Smooth muscle cell (in vitro differentiated cells): ENCODE data around the gene PRR20G. TPM values are rescaled to one million over a fixed set of nuclear protein-coding genes. Genes with fewer than 3 reads are reported as not detected.

Source experiments
- DNase-seq: peaks from one replicate; lab custom pipeline; 2025; ENCODE audit not compliant: unreplicated experiment; lab: John Stamatoyannopoulos, UW
- H2AFZ ChIP-seq: fragments of 200-600 bp; sonication (generic); 2 replicates; pipeline ENCODE4 v1.6.0; 2016; ENCODE audit warnings: antibody characterized with exemption, low read depth, mild to moderate bottlenecking
- H3F3A ChIP-seq: fragments of 200-600 bp; sonication (generic); 2 replicates; pipeline ENCODE4 v1.6.0; 2017; ENCODE audit warnings: antibody characterized with exemption, low read depth
- H3K27ac ChIP-seq: fragments of 200-600 bp; sonication (generic); 2 replicates; pipeline ENCODE4 v1.5.1; 2016; ENCODE audit warnings: low read depth, mild to moderate bottlenecking
- H3K27me3 ChIP-seq: fragments of 200-600 bp; sonication (generic); 2 replicates; pipeline ENCODE4 v1.6.1; 2016; ENCODE audit warnings: low read depth, mild to moderate bottlenecking
- H3K36me3 ChIP-seq: fragments of 200-600 bp; sonication (generic); 2 replicates; pipeline ENCODE4 v1.5.1; 2016; ENCODE audit warnings: low read depth
- H3K4me1 ChIP-seq: fragments of 200-600 bp; sonication (generic); 2 replicates; pipeline ENCODE4 v1.5.1; 2016; ENCODE audit warnings: low read depth
- H3K4me2 ChIP-seq: fragments of 200-600 bp; sonication (generic); 2 replicates; pipeline ENCODE4 v1.6.0; 2016; ENCODE audit warnings: mild to moderate bottlenecking
- H3K4me3 ChIP-seq: fragments of 200-600 bp; sonication (generic); 2 replicates; pipeline ENCODE4 v1.5.1; 2016; ENCODE audit warnings: mild to moderate bottlenecking
- H3K79me2 ChIP-seq: fragments of 200-600 bp; sonication (generic); 2 replicates; pipeline ENCODE4 v1.6.0; 2016; ENCODE audit warnings: low read depth, mild to moderate bottlenecking
- H3K9ac ChIP-seq: fragments of 200-600 bp; sonication (generic); 2 replicates; pipeline ENCODE4 v1.6.0; 2016; ENCODE audit warnings: low read depth
- H3K9me3 ChIP-seq: fragments of 200-600 bp; sonication (generic); replicated peaks from 2 replicates; pipeline ENCODE4 v1.5.1; 2016; ENCODE audit warnings: low read depth
- H4K20me1 ChIP-seq: fragments of 200-600 bp; sonication (generic); 2 replicates; pipeline ENCODE4 v1.6.0; 2016; ENCODE audit warnings: low read depth
- CTCF ChIP-seq: fragments of 200-600 bp; sonication (generic); IDR thresholded peaks from 2 replicates; pipeline ENCODE4 v1.5.1; 2017; ENCODE audit warnings: borderline replicate concordance, mild to moderate bottlenecking, antibody characterized with exemption; ENCODE audit not compliant: insufficient read depth, poor library complexity, severe bottlenecking
- WGBS: methylation state at CpG from one replicate; pipeline ENCODE4 v1.1.7; 2016; ENCODE audit warnings: low lambda C conversion rate; 5-methylcytosine and 5-hydroxymethylcytosine counted together
- polyA plus RNA-seq: library from polyadenylated mRNA; unstranded; fragments of >200 nt; fragmentation: Nextera tagmentation; extraction: Ambion mirVana; gene quantifications from 2 replicates; pipeline ENCODE4 v1.2.1, GENCODE V29; 2016
- total RNA-seq: library from RNA; depleted of rRNA; stranded (reverse); fragments of >200 nt; gene quantifications from 2 replicates; pipeline ENCODE4 v1.2.3, GENCODE V29; 2014

The PRR20G gene
- total RNA-seq (not detected in 2 replicates), polyA plus RNA-seq (not detected in 2 replicates)

GRCh38 chr3:127287840-127288239 lies at the start of gene PRR20G:
TSS of gene PRR20G (minus strand) at chr3:127288046. CDS start at chr3:127287365, 681 bp downstream.
- no peak for TF ChIP-seq CTCF
- WGBS = 83% methylated on average over 17 of the region's 17 CpGs
- no peaks in the 10 kb centered on the region for H3K36me3 ChIP-seq
- no peaks in the 10 kb centered on the region for H3K27me3 ChIP-seq
- DNase-seq = no peak
- H3K9me3 ChIP-seq = no peaks in the 10 kb centered on the region
- no peak within 1 kb of the TSS for H3K4me2 ChIP-seq
- H3F3A ChIP-seq = no peaks in the 10 kb centered on the region
- no peaks in the 10 kb centered on the region for H3K79me2 ChIP-seq
- H4K20me1 ChIP-seq = no peaks in the 10 kb centered on the region
- H3K4me1 ChIP-seq = no peaks in the 10 kb centered on the region
- no peak within 1 kb of the TSS for H3K4me3 ChIP-seq
- H3K9ac ChIP-seq = no peak within 1 kb of the TSS
- H2AFZ ChIP-seq = no peak within 1 kb of the TSS
- H3K27ac ChIP-seq = no peak within 1 kb of the TSS

DNA sequence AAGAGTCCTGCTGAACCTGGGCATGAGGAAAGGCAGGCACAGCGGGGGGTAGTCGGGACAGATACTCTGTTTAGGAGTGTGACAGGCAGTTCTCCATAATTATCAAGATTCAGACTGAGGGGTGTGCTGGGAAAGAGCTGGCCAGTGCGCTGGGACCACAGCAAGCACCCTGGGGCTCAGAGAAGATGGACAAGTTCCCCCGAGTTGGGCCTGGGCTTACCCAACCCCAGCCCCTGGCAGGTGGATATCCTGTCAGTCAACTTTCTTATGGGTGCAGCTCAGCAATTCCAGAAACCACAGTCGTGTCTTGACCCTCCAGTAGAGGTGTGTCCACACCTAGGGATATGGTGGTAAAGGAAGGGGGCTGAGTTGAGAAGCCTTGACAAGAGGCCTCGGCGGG lies 49.2 kb upstream of the PRR20G start:
- 84% methylated on average over 7 of the region's 7 CpGs for WGBS
- no peak for TF ChIP-seq CTCF
- H3K9ac ChIP-seq = no peak overlapping the region
- no peak for DNase-seq
- H3K4me2 ChIP-seq = no peak overlapping the region
- no peak overlapping the region for H3K4me3 ChIP-seq
- H3K27ac ChIP-seq = no peak overlapping the region
- peaks cover 43% of the 10 kb centered on the region for H3K27me3 ChIP-seq
- no peaks in the 10 kb centered on the region for H3K36me3 ChIP-seq
- no peaks in the 10 kb centered on the region for H4K20me1 ChIP-seq
- peaks cover 5% of the 10 kb centered on the region for H3K9me3 ChIP-seq
- H3K4me1 ChIP-seq = no peaks in the 10 kb centered on the region
- H2AFZ ChIP-seq = no peak overlapping the region
- H3F3A ChIP-seq = no peaks in the 10 kb centered on the region
- H3K79me2 ChIP-seq = no peaks in the 10 kb centered on the region

GRCh38 chr3:127336101-127336500 lies 48.3 kb upstream of the PRR20G start:
- 72% methylated on average over 5 of the region's 5 CpGs for WGBS
- Histone ChIP-seq H3K4me1 (no peaks in the 10 kb centered on the region), H3F3A (no peaks in the 10 kb centered on the region), H3K36me3 (no peaks in the 10 kb centered on the region), H3K4me3 (no peak overlapping the region), H3K4me2 (no peak overlapping the region), H4K20me1 (no peaks in the 10 kb centered on the region), H3K9me3 (peaks cover 5% of the 10 kb centered on the region), H3K27ac (no peak overlapping the region), H2AFZ (no peak overlapping the region), H3K9ac (no peak overlapping the region), H3K79me2 (no peaks in the 10 kb centered on the region), H3K27me3 (peaks cover 41% of the 10 kb centered on the region)
- TF ChIP-seq CTCF = no peak
- DNase-seq = no peak

DNA sequence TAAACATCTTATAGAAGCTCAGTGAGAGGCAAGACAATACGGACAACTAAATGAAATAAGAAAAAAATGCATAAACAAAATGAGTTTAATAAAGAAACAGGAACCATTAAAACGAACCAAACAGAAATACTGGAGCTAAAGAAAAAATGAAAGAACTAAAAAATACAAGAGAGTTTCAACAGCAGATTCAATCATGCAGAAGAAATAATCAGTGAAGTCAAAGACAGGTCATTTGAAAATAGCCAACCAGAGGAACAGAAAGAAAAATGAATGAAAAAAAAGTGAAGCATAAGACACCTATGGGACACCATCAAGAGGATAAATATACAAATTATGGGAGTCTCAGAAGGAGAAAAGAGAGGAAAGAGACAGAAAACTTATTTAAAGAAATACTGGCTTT lies 42.5 kb upstream of the PRR20G start:
- no peaks in the 10 kb centered on the region for H3K4me1 ChIP-seq
- H3K4me2 ChIP-seq = no peak overlapping the region
- 67% methylated on average over 2 of the region's 2 CpGs for WGBS
- no peak overlapping the region for H2AFZ ChIP-seq
- no peak overlapping the region for H3K27ac ChIP-seq
- H3K4me3 ChIP-seq = no peak overlapping the region
- no peaks in the 10 kb centered on the region for H3F3A ChIP-seq
- no peaks in the 10 kb centered on the region for H3K79me2 ChIP-seq
- no peaks in the 10 kb centered on the region for H3K36me3 ChIP-seq
- DNase-seq = no peak
- H3K27me3 ChIP-seq = no peaks in the 10 kb centered on the region
- H3K9me3 ChIP-seq = peaks cover 5% of the 10 kb centered on the region
- H4K20me1 ChIP-seq = no peaks in the 10 kb centered on the region
- H3K9ac ChIP-seq = no peak overlapping the region
- TF ChIP-seq CTCF = no peak
